HEK293 (cell line): ENCODE measurements around the gene LRP1.
A peak's percentile ranks its signal among the peaks of the same experiment; 100 is the strongest.

Experiments used
- CTCF ChIA-PET: fragments of 350-600 bp; formaldehyde crosslinking; extraction: SDS; loops from one replicate; lab custom pipeline; 2021; ENCODE audit warnings: antibody characterized with exemption; lab: Yijun Ruan, JAX
- POLR2A ChIA-PET: fragments of 300-600 bp; formaldehyde crosslinking; extraction: SDS; loops from one replicate; lab custom pipeline; 2020; ENCODE audit warnings: antibody characterized with exemption, inconsistent platforms; lab: Yijun Ruan, JAX
- H3K27ac ChIP-seq: fragments of 200-500 bp; sonication (Bioruptor generic); 2 replicates; pipeline ENCODE4 v1.5.1; 2014; ENCODE audit warnings: low read depth, low read length, control low read depth, inconsistent platforms; ENCODE audit errors: extremely low read depth
- H3K36me3 ChIP-seq, 2 experiments: fragments of 200-500 bp in 1 of 2; sonication (Bioruptor generic) in 1 of 2; 1 replicate in 1 of 2; 2 replicates in 1 of 2; pipeline ENCODE4 v1.5.1; 2014 to 2017; ENCODE audit warnings: inconsistent platforms in 2 of 2, low read length in 2 of 2; ENCODE audit not compliant: control insufficient read depth in 2 of 2, insufficient read depth in 1 of 2
- H3K4me1 ChIP-seq: fragments of 200-500 bp; sonication (Bioruptor generic); 2 replicates; pipeline ENCODE4 v1.5.1; 2014; ENCODE audit warnings: mild to moderate bottlenecking, low read length, inconsistent platforms; ENCODE audit not compliant: control insufficient read depth, insufficient read depth
- H3K4me3 ChIP-seq: 2 replicates; pipeline ENCODE4 v1.5.1; 2011; ENCODE audit warnings: low read depth, mild to moderate bottlenecking, control low read depth, low read length, moderate library complexity
- H3K9me3 ChIP-seq: fragments of 200-500 bp; sonication (Bioruptor generic); 2 replicates; pipeline ENCODE4 v1.5.1; 2014; ENCODE audit warnings: low read depth, low read length, inconsistent platforms; ENCODE audit not compliant: control insufficient read depth, insufficient read depth
- EGR2 ChIP-seq: fragments of 450-650 bp; formaldehyde crosslinking; IDR thresholded peaks from 2 replicates; pipeline ENCODE4 v1.5.1; 2016; ENCODE audit warnings: low read depth, missing biosample characterization, missing genetic modification characterization
- GLIS2 ChIP-seq: fragments of 450-650 bp; formaldehyde crosslinking; IDR thresholded peaks from 2 replicates; pipeline ENCODE4 v1.5.1; 2016; ENCODE audit warnings: missing biosample characterization, missing genetic modification characterization
- KLF1 ChIP-seq: fragments of 450-650 bp; formaldehyde crosslinking; IDR thresholded peaks from 2 replicates; pipeline ENCODE4 v1.5.1; 2016; ENCODE audit warnings: missing biosample characterization, missing genetic modification characterization
- KLF8 ChIP-seq: fragments of 450-650 bp; formaldehyde crosslinking; IDR thresholded peaks from 2 replicates; pipeline ENCODE4 v1.5.1; 2016; ENCODE audit warnings: missing biosample characterization, missing genetic modification characterization
- KLF9 ChIP-seq: fragments of 450-650 bp; formaldehyde crosslinking; IDR thresholded peaks from 2 replicates; pipeline ENCODE4 v1.5.1; 2016; ENCODE audit warnings: missing biosample characterization, missing genetic modification characterization, low read depth
- SP2 ChIP-seq: fragments of 450-650 bp; formaldehyde crosslinking; IDR thresholded peaks from 2 replicates; pipeline ENCODE4 v1.5.1; 2016; ENCODE audit warnings: missing biosample characterization, missing genetic modification characterization
- ZBTB17 ChIP-seq: fragments of 450-650 bp; formaldehyde crosslinking; IDR thresholded peaks from 2 replicates; pipeline ENCODE4 v1.5.1; 2016; ENCODE audit warnings: missing biosample characterization, missing genetic modification characterization
- ZFHX2 ChIP-seq: fragments of 450-650 bp; formaldehyde crosslinking; conservative IDR thresholded peaks from 2 replicates; pipeline ENCODE4 v1.5.1; 2016; ENCODE audit warnings: missing biosample characterization, missing genetic modification characterization
- ZNF366 ChIP-seq: fragments of 450-650 bp; formaldehyde crosslinking; conservative IDR thresholded peaks from 2 replicates; pipeline ENCODE4 v1.5.1; 2016; ENCODE audit warnings: missing biosample characterization, missing genetic modification characterization
- ZNF548 ChIP-seq: fragments of 450-650 bp; formaldehyde crosslinking; IDR thresholded peaks from 2 replicates; pipeline ENCODE4 v1.5.1; 2016; ENCODE audit warnings: missing biosample characterization, missing genetic modification characterization
- ZNF600 ChIP-seq: fragments of 450-650 bp; formaldehyde crosslinking; IDR thresholded peaks from 2 replicates; pipeline ENCODE4 v1.5.1; 2016; ENCODE audit warnings: missing biosample characterization, missing genetic modification characterization
- ZNF610 ChIP-seq: fragments of 450-650 bp; formaldehyde crosslinking; IDR thresholded peaks from 2 replicates; pipeline ENCODE4 v1.5.1; 2016; ENCODE audit warnings: missing biosample characterization, missing genetic modification characterization, borderline replicate concordance
- TF ChIP-seq, protein P1 (sequence below): fragments of 450-650 bp; formaldehyde crosslinking; IDR thresholded peaks from 2 replicates; pipeline ENCODE4 v1.5.1; 2016; ENCODE audit warnings: missing biosample characterization, missing genetic modification characterization
- TF ChIP-seq, protein P2 (sequence below): fragments of 450-650 bp; formaldehyde crosslinking; IDR thresholded peaks from 2 replicates; pipeline ENCODE4 v1.5.1; 2017; ENCODE audit warnings: missing biosample characterization, missing genetic modification characterization
- TF ChIP-seq, protein P3 (sequence below): fragments of 450-650 bp; formaldehyde crosslinking; IDR thresholded peaks from 2 replicates; pipeline ENCODE4 v1.5.1; 2017; ENCODE audit warnings: missing biosample characterization, missing genetic modification characterization
- TF ChIP-seq, protein P4 (sequence below): fragments of 450-650 bp; formaldehyde crosslinking; IDR thresholded peaks from 2 replicates; pipeline ENCODE4 v1.5.1; 2017; ENCODE audit warnings: missing biosample characterization, missing genetic modification characterization
- TF ChIP-seq, protein P5 (sequence below): fragments of 450-650 bp; IDR thresholded peaks from 2 replicates; pipeline ENCODE4 v1.5.1; 2018; ENCODE audit warnings: missing biosample characterization, missing genetic modification characterization

The LRP1 gene

DNA sequence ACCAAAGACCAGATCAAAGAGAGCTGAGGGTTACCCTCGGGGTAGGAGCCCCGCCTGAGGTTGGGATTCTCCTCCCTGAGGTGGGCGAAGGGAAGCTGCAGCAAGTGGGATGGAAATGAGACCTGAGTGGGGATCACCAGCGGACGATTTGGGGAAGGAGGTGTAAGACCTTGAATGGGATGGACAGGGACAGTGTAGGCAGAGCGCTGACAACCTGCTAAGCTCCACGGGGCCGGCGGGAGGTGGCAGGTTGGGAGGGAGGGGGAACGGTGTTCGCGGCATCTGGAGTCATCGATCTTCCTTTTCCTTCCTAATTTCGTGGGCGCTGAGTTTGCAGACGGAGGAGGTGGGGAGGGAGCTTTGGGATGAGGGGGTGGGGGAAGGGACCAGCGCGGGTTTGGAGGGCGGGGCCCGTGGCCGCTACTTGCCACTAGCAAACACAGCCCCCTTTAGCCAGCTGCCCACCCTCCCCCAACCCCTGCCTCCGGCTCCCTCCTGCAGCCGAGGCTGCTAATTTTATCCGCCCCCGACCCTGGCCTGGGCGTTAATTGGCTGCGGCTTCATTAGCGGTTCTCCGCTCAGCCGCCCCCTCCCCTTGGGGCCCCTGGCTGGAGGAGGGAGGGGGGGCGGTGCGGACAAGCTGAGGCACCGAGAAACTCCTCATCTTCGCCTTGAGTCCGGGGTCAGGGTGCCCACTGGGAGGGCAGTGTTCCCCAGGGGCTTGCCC, 98.5 kb downstream of the LRP1 start:
- ChIA-PET CTCF (interaction anchor here (0.6 to 23.3 kb wide), 5 partner anchors 11 to 232 kb away, joined by 3 to 628 read pairs (median 5); partner anchors contain the start of genes GLI1 and NXPH4), POLR2A (interaction anchor here (0.7 to 2.7 kb wide), 5 partner anchors 9 to 99 kb away, joined by 3 to 16 read pairs (median 4); partner anchors contain the start of gene LRP1)
- no peak overlapping the region for H3K27ac ChIP-seq
- H3K9me3 ChIP-seq, result no peaks in the 10 kb centered on the region
- peaks cover 7% of the 10 kb centered on the region for H3K4me1 ChIP-seq
- H3K4me3 ChIP-seq, result no peak overlapping the region; the same call in 1 of the 2 replicates
- H3K36me3 ChIP-seq, result peaks cover 0 to 12% of the 10 kb centered on the region in 2 experiments; a peak in 1 of 3 replicates
- TF ChIP-seq, protein P1, sequence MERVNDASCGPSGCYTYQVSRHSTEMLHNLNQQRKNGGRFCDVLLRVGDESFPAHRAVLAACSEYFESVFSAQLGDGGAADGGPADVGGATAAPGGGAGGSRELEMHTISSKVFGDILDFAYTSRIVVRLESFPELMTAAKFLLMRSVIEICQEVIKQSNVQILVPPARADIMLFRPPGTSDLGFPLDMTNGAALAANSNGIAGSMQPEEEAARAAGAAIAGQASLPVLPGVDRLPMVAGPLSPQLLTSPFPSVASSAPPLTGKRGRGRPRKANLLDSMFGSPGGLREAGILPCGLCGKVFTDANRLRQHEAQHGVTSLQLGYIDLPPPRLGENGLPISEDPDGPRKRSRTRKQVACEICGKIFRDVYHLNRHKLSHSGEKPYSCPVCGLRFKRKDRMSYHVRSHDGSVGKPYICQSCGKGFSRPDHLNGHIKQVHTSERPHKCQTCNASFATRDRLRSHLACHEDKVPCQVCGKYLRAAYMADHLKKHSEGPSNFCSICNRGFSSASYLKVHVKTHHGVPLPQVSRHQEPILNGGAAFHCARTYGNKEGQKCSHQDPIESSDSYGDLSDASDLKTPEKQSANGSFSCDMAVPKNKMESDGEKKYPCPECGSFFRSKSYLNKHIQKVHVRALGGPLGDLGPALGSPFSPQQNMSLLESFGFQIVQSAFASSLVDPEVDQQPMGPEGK, result peak; percentile 60; the same call in 1 of the 2 replicates
- TF ChIP-seq, protein P2, sequence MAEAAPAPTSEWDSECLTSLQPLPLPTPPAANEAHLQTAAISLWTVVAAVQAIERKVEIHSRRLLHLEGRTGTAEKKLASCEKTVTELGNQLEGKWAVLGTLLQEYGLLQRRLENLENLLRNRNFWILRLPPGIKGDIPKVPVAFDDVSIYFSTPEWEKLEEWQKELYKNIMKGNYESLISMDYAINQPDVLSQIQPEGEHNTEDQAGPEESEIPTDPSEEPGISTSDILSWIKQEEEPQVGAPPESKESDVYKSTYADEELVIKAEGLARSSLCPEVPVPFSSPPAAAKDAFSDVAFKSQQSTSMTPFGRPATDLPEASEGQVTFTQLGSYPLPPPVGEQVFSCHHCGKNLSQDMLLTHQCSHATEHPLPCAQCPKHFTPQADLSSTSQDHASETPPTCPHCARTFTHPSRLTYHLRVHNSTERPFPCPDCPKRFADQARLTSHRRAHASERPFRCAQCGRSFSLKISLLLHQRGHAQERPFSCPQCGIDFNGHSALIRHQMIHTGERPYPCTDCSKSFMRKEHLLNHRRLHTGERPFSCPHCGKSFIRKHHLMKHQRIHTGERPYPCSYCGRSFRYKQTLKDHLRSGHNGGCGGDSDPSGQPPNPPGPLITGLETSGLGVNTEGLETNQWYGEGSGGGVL (tag by site-specific recombination), result peak; percentile 58
- TF ChIP-seq EGR2 (tag by site-specific recombination), result peak; percentile 89
- TF ChIP-seq KLF8 (tag by site-specific recombination), result no peak
- peak; percentile 38; the same call in 1 of the 2 replicates for TF ChIP-seq KLF1 (tag by site-specific recombination)
- TF ChIP-seq GLIS2 (tag by site-specific recombination), result 0 out of 2 replicates have a peak, but pooled peaks have one; percentile 19
- TF ChIP-seq ZFHX2 (tag by site-specific recombination), result peak; percentile 92
- TF ChIP-seq ZBTB17 (tag by site-specific recombination), result peak; percentile 95
- peak; percentile 19; the same call in 1 of the 2 replicates for TF ChIP-seq KLF9 (tag by site-specific recombination)
- TF ChIP-seq ZNF548 (tag by site-specific recombination), result no peak
- 0 out of 2 replicates have a peak, but pooled peaks have one; percentile 22 for TF ChIP-seq ZNF366 (tag by site-specific recombination)
- TF ChIP-seq, protein P3, sequence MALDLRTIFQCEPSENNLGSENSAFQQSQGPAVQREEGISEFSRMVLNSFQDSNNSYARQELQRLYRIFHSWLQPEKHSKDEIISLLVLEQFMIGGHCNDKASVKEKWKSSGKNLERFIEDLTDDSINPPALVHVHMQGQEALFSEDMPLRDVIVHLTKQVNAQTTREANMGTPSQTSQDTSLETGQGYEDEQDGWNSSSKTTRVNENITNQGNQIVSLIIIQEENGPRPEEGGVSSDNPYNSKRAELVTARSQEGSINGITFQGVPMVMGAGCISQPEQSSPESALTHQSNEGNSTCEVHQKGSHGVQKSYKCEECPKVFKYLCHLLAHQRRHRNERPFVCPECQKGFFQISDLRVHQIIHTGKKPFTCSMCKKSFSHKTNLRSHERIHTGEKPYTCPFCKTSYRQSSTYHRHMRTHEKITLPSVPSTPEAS (tag by site-specific recombination), result no peak
- peak; percentile 48 for TF ChIP-seq SP2 (tag by site-specific recombination)

DNA sequence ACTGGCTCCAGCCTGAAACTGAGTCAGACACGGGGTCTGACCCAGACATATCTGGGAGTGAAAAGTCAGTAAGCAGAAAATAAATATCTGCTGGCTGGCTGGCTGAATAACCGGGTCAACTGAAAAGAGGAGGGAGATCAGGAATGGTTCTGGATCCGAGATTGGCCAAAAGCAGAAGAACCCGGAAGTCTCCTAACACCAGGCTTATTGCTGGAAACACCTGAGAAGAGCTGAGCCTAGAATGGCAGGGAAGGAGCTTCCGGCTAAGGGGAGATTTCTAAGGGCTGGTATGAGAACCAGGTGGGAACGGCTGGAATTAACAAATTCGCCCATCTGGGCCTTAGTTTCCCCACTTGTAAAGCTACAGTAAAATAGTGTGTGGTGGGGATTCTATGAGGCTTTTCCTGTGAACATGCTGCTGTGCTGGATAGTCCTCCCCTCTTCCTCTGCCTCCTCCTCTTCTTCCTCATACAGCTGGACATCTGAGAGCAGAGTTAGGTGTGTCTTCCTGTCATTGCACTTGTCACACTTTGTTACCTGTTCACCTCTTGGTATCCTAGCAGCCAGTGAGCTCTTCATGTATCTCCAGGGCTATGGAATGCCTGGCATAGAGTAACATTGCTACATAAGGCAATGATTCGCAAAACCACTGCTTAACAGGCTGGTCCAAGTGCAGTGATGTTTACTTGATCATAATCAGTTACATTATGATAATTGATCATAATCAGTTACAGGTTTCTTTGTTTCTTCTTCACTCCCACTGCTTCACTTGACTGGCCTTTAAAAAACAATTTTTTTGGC, 99.2 kb downstream of the LRP1 start:
- POLR2A ChIA-PET, result interaction anchor here (0.5 to 2.7 kb wide), 7 partner anchors 8 to 940 kb away, joined by 3 to 16 read pairs (median 4); partner anchors contain the start of gene LRP1
- CTCF ChIA-PET, result interaction anchor here (0.6 to 23.3 kb wide), 5 partner anchors 11 to 231 kb away, joined by 4 to 628 read pairs (median 5); partner anchors contain the start of genes GLI1, INHBE and NXPH4

More for the DNA sequence above, 99.2 kb downstream of the LRP1 start:
- Histone ChIP-seq H3K27ac (no peak overlapping the region), H3K4me3 (no peak overlapping the region), H3K9me3 (no peaks in the 10 kb centered on the region), H3K36me3 (peaks cover 0 to 19% of the 10 kb centered on the region in 2 experiments; a peak in 1 of 3 replicates), H3K4me1 (peaks cover 7% of the 10 kb centered on the region)
- TF ChIP-seq, protein P4, sequence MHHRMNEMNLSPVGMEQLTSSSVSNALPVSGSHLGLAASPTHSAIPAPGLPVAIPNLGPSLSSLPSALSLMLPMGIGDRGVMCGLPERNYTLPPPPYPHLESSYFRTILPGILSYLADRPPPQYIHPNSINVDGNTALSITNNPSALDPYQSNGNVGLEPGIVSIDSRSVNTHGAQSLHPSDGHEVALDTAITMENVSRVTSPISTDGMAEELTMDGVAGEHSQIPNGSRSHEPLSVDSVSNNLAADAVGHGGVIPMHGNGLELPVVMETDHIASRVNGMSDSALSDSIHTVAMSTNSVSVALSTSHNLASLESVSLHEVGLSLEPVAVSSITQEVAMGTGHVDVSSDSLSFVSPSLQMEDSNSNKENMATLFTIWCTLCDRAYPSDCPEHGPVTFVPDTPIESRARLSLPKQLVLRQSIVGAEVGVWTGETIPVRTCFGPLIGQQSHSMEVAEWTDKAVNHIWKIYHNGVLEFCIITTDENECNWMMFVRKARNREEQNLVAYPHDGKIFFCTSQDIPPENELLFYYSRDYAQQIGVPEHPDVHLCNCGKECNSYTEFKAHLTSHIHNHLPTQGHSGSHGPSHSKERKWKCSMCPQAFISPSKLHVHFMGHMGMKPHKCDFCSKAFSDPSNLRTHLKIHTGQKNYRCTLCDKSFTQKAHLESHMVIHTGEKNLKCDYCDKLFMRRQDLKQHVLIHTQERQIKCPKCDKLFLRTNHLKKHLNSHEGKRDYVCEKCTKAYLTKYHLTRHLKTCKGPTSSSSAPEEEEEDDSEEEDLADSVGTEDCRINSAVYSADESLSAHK, result 0 out of 2 replicates have a peak, but pooled peaks have one; percentile 17
- TF ChIP-seq, protein P5, sequence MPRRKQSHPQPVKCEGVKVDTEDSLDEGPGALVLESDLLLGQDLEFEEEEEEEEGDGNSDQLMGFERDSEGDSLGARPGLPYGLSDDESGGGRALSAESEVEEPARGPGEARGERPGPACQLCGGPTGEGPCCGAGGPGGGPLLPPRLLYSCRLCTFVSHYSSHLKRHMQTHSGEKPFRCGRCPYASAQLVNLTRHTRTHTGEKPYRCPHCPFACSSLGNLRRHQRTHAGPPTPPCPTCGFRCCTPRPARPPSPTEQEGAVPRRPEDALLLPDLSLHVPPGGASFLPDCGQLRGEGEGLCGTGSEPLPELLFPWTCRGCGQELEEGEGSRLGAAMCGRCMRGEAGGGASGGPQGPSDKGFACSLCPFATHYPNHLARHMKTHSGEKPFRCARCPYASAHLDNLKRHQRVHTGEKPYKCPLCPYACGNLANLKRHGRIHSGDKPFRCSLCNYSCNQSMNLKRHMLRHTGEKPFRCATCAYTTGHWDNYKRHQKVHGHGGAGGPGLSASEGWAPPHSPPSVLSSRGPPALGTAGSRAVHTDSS (tag by site-specific recombination), result peak; percentile 80
- TF ChIP-seq ZNF600 (peak; percentile 38), ZNF610 (no peak)
